Stimulated activated CD4-positive, alpha-beta T cell treated with anti-CD3 and anti-CD28 coated beads, Interleukin-2, amount 100 ng/mL, for 4 hours (primary cell): ENCODE measurements around the gene MAP3K7CL.

Experiments used
- DNase-seq: peaks from one replicate; pipeline ENCODE4 v3.0.0-alpha.2; 2020; ENCODE audit warnings: low read depth

The MAP3K7CL gene

DNA sequence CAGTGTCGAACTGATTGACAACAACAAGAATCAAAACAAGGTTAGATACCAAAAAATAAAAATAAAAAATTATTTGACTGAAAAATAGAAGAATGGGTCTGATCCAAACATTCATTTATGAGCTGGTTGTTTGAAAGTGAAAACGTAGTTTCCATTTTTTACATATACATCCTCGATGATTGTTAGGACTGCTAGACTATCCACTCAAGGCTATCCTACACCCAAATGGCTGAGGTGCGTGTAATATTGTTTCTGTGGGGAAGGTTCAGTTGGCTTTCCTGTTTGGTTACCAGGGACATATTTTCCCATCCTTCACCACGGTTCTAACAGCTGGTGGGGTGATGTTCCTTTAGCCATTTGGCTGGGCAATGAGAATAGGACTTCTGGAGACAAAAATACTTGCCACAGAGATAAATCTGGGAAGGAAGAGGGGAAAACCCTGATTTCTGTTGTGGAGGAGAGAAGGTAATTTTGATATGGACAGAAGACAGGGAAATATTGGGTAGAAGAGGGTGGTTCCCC lies 66.3 kb downstream of the MAP3K7CL start:
- no peak for DNase-seq

- no peak for DNase-seq
Measured at GRCh38 chr21:29201186-29201585, 70.7 kb downstream of the MAP3K7CL start.

- DNase-seq: no peak
Measured at GRCh38 chr21:29205009-29205408, 74.6 kb downstream of the MAP3K7CL start.

DNA sequence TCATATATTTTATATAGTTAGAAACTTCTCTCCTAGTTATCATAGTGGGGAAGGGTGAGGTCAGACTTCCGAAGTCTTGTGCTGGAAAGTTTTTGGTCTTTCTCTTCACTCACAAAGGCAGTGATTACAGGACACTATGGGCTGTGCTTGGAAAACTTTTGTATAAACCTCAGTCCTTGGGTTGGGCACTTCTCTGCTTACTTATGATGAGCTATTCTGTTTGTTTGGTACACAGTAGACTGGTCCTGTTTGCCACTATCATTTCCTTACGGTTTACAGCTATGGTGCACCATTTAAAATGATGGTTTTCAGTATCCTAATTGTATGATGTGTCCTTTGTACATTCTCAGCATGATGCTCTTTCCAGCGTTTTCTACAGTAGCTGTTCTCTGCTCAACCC lies 75.5 kb downstream of the MAP3K7CL start:
- DNase-seq: no peak

DNA sequence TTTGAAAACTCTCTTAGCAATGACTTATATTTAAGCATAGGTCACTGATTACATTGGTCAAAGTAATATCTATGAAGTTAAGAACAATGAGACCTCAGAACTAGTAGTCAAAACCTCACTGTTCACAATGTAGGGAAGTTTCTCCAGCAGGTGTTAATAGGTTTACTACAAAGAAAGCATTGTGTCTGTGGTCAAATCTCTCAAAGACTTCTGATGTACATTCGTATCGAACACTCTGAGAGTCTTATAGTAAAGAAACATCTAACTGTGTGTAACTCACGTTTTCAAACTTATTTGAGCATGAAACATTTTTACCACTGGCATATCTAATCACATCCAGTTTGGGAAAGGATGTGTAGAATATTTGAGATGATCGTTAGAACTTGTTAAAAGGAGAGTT lies 76.0 kb downstream of the MAP3K7CL start:
- no peak for DNase-seq

GRCh38 chr21:29207201-29207600 lies 76.8 kb downstream of the MAP3K7CL start:
- no peak for DNase-seq

GRCh38 chr21:29208044-29208681 lies 77.7 kb downstream of the MAP3K7CL start:
- DNase-seq: no peak

DNA sequence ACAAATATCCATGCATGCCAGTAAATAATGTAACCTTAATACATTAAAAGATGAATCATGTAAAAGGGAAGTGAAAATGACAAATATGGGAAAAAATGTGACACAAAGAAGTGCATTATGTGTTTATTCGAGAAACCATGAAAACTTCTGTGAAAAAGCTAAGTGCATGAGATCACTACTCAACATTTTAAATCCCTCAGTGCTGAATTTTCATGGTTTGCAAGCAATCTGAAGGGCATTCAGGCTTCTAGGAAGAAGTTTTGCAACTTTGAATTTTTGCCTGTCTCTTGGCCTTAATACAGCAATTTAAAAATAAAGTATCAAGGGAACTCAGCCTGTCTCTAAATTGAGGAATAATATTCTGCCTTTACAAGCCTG lies 78.2 kb downstream of the MAP3K7CL start:
- no peak for DNase-seq

GRCh38 chr21:29209696-29210095 lies 79.3 kb downstream of the MAP3K7CL start:
- no peak for DNase-seq

- no peak for DNase-seq
Measured at GRCh38 chr21:29211205-29211604, 80.8 kb downstream of the MAP3K7CL start.

GRCh38 chr21:29212446-29212845 lies 82.0 kb downstream of the MAP3K7CL start:
- DNase-seq: no peak

GRCh38 chr21:29213513-29214385 lies 83.3 kb downstream of the MAP3K7CL start:
- no peak for DNase-seq

GRCh38 chr21:29215709-29216108 lies 85.3 kb downstream of the MAP3K7CL start:
- no peak for DNase-seq

DNA sequence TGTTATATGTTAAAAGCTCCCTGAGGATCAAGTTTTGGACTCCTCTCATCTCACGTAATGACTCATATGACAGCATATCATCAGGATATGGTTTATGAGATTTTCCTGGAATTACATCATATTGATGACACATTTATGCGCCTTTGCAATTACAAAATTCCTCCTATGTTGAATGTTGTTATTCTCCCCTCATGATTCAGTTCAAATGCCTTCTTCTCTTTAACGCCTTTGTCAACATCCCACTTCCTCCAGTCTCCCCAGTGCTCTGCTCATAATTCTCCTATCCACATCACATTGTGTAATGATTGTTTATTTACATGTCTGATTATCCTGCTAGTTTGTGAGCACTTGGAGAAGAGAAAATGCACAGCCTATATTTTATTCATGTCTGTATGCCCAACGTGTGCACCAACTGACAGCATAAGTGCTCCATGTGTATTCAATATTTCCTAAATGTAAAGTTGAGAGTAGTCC lies 87.4 kb downstream of the MAP3K7CL start:
- no peak for DNase-seq

- DNase-seq: no peak
Measured at GRCh38 chr21:29218749-29219148, 88.3 kb downstream of the MAP3K7CL start.

GRCh38 chr21:29219165-29219770 lies 88.8 kb downstream of the MAP3K7CL start:
- no peak for DNase-seq

DNA sequence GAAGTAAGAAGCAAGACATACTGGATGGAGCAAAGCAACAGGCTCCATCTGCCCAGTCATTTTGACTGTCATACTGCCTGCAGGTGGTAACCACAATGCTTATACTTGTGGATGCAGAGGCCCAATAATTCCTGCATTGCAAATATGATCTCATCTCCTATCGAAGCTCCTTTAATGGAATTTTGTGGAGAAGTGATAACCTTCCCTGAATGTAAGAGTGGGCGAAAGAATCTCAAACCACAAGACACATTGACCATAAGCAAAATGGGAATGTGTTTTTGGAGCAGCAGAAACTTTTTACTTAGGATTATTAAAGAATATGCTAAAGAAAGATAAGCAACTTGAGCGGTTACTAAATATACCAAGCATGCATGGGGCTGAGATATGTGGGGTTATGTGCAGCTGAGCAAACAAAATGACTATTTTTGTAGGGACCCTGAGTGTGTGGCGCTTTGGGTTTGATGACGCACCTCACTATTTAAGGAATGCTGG lies 90.9 kb downstream of the MAP3K7CL start:
- no peak for DNase-seq

GRCh38 chr21:29224006-29224405 lies 93.6 kb downstream of the MAP3K7CL start:
- DNase-seq: no peak
